ENCODE data around the gene TAS2R19.
"Not testable (repeated sequence)": the region's sequence is repeated elsewhere in the genome, so short reads cannot be mapped to it uniquely, and the experiment has no call there.

TAS2R19 gene, protein sequence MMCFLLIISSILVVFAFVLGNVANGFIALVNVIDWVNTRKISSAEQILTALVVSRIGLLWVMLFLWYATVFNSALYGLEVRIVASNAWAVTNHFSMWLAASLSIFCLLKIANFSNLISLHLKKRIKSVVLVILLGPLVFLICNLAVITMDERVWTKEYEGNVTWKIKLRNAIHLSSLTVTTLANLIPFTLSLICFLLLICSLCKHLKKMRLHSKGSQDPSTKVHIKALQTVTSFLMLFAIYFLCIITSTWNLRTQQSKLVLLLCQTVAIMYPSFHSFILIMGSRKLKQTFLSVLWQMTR

DNA sequence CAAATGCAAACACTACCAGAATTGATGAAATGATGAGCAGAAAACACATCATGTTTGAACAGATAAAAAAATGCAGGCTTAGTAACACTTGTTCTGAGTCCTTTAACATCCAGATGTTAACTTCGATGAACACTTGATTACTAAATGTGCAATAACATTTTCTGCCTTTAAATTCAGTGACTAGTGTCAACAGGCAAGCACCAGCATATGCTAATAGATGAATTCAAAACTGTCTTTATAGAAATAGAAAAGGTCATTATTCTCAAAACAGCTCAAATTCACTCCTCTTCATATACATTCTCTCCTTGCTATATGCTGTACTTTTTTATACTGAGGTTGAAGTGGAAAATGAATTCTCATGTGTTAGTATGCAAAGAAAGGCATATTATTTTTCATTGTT lies at the start of gene TAS2R19:
Gene TAS2R19, minus strand, starts transcription at position 101 of the 400 bp plus-strand sequence. Its CDS starts 49 bp downstream, at position 52.
- no peak for DNase-seq (ENCODE audit: low read depth)

DNA sequence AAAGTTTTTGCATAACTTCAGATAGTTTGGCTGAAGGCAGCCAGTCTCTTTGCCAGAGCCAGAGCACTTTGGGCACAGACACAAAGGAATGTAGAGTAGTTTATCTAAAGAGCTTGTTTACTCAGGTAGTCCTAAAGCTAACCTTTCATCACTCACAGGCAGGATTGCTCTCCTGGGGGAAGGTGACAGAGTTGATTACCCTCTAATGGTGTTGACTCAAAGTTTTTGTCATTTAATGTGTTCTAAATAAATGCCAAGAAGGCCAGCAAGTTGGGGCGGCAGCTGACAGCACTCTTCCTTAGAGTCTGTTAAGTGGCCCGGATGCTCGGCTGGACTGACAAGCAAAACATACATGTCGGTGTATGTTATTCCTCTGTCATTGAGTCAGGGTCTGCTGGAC lies 49.0 kb upstream of the TAS2R19 start:
- DNase-seq (ENCODE audit: low read depth) = no peak

DNA sequence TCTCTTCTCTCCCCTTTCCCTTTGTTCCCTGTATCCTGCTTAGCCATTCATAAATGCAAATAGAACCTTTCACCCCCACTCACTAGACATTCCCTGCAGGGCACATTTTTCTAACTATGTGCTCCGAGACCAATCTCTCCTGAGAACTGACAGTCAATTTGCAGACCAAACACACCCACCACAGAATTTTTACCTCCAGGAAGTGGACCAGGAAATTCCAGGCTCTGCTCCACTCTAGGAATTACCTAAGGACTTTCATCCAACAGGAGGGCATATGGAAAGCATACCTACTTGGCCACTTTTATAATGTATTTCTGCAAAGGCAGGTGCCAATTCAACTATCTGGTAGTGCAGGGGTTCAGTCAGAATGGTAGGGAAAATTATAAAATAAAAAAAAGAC lies 48.6 kb upstream of the TAS2R19 start:
- DNase-seq (ENCODE audit: low read depth) = no peak

DNA sequence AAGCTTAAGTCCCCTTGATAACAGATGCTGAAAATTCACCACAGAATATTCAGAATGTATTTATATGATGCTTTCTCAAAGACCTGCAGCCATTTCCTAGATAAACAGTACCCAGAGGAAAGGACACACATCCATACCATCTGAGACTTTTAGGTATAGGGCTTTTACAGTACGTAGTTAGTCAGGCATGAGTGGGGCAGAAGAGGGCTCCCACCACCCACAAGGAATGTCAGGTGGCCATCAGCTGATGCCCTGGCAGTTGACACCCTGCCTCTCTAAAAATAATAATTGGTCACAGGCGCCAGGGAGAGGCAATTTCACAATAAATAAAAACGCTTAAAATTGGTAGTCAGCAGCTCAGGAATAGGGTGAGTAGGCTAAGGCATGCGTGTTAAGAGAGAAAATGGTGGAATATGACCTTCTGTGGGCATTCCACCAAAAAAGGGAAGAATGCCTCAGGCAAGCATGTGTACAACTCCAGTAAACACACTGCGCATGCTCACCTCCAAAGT lies 47.5 kb upstream of the TAS2R19 start:
- no peak for DNase-seq (ENCODE audit: low read depth)

DNA sequence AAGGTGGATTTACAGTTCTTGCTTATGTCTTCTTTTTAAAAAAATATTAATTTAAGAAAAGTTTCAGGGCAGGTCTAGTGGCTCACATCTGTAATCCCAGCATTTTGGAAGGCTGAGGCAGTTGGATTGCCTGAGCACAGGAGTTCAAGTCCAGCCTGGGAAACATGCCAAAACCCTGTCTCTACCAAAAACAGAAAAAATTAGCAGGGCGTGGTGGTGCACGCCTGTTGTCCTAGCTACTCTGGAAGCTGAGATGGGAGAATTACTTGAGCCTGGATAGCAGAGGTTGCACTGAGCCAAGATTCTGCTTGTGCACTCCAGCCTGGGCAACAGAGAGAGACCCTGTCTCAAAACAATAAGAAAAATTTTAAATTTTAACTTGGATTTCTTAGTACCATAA lies 45.1 kb upstream of the TAS2R19 start:
- DNase-seq (ENCODE audit: low read depth) = no peak

DNA sequence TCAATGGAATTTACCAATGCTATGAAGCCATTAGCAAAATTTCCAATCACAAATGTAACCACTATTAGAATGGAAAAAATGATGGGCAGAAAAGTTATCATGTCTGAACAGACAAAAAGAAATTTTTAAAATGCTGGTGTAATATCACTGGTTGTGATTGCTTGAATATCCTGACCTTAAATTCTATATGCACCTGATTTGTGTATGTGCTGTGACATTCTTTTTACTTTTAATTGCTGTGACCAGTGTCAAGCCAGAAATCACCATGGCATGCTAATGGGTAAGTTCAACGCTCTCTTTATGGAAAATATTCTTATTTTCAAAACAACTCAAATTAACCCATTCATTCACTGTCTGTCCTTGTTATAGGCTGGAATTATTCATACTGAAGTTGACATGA lies 39.8 kb upstream of the TAS2R19 start, which contains the start of gene TAS2R46:
Gene TAS2R46, minus strand, starts transcription at position 101 of the 400 bp plus-strand sequence. Its CDS starts 0 bp downstream, at position 101.
- not testable (repeated sequence) for DNase-seq (ENCODE audit: low read depth)

DNA sequence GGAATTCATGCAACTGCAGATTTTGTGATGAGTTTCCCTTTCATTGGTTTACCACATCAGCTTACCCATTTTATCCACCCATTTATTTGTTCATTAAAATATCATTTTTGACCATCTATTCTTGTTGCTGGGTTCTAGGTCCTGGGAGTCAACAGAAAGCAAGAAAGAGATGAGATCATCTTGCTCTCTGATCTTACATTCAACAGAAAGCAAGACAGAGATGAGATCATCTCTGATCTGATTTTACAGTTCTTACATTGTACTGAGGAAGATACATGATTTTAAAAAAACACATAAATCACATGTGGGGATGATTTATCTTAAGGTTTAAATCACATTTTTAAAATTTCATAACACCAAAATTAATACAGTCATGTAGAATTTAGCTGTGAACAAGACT lies 37.4 kb upstream of the TAS2R19 start:
- no peak for DNase-seq (ENCODE audit: low read depth)

DNA sequence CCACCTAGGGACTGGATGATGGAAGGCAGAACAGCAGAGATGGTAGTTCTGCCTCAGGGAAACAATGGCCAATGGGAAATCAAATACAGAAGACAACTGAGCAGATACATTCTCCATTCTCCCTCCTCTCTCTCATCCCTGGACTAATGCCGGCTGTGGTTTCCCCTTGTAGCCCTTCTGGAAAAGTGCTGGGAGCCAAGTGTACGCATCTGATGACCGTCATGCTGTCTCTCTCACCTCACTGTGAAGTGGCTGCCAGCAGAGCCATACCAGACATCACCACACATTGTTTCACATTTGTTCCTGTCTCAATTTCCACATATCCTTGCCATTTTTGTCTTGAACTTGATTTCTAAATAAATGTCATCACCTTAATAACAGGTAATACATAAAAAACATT lies 36.6 kb upstream of the TAS2R19 start:
- DNase-seq (ENCODE audit: low read depth) = no peak

DNA sequence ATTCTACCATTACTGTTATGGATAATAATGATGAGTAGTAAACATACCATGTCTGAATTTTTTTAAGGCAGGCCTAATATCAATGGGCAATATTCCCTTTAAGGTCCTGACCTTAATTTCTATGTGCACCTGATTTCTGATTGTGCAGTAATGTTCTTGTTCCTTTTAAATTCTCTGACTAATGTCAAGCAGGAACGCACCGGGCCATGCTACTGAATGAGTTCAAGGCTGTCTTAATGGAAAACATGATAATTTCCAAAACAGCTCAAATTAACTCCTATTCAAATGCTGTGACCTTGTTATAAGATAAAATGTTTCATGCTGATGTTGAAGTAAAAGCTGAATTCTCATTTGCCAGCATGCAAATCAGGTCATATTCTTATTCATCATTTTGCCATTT lies 32.9 kb upstream of the TAS2R19 start:
- DNase-seq (ENCODE audit: low read depth) = no peak

DNA sequence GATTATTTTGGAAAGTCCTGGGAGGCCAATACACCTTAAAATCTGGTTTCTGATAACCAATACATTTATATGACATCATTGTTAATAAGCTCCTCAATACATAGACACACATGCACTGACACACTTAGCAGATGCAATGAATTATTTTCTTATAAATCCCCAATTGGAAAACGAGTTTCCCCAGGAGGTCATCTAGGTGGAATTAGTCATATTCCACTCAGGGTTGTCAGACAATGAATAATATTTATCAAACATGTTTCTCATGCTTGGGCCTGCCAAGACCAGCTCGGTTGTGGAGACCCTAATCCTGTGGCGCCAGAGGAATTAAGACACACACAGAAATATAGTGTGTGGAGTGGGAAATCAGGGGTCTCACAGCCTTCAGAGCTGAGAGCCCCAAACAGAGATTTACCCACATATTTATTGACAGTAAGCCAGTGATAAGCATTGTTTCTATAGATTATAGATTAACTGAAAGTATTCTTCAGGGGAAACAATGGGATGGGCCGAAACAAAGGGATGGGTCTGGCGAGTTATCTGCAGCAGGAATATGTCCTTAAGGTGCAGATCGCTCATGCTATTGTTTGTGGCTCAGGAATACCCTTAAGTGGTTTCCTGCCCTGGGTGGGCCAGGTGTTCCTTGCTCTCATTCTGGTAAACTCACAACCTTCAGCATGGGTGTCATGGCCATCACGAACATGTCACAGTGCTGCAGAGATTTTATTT lies 27.5 kb upstream of the TAS2R19 start:
- DNase-seq (ENCODE audit: low read depth) = not testable (repeated sequence)

DNA sequence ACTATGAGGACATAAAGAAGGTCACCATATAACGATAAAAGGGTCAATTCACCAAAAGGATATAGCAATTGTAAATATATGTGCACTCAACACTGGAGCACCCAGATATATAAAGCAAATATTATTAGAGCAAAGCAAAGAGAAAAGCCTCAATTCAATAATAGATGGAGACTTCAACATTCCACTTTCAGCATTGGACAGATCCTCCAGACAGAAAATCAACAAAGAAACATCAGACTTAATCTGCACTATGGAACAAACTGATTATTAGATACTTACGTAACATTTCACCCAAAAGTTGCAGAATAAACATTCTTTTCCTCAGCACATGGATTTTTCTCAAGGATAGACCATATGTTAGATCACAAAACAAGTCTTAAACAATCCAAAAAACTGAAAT lies 18.9 kb upstream of the TAS2R19 start:
- not testable (repeated sequence) for DNase-seq (ENCODE audit: low read depth)

DNA sequence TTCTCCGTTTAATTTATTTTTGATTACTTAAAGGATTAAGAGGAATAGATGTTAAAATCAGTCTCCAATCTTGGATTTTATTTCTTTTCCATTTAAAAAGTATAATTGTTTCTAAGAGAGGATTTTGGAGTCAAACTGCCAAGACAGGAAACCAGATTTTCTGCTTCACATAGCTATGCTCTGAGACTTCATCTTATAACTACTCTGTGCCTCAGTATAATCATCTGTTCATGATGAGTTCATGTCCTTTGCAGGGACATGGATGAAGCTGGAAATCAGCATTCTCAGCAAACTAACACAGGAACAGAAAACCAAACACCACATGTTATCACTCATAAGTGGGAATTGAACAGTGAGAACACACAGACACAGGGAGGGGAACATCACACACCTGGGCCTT lies 17.7 kb upstream of the TAS2R19 start:
- DNase-seq (ENCODE audit: low read depth) = no peak

DNA sequence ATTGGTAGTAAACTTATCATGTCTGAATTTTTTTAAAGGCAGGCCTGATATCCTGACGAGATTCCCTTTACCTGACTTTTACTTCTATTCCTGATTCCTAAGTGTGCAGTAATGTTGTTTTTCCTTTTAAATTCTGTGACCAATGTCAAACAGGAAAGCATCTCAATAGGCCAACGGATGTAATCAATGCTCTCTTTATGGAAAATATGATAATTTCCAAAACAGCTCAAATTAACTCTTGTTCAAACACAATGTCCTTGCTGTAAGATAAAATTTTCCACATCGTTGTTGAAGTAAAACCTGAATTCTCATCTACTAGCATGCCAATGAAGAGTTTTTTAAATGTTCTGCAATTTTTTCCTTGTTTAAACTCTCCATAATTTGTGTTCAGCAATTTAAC lies 16.8 kb upstream of the TAS2R19 start:
- no peak for DNase-seq (ENCODE audit: low read depth)

DNA sequence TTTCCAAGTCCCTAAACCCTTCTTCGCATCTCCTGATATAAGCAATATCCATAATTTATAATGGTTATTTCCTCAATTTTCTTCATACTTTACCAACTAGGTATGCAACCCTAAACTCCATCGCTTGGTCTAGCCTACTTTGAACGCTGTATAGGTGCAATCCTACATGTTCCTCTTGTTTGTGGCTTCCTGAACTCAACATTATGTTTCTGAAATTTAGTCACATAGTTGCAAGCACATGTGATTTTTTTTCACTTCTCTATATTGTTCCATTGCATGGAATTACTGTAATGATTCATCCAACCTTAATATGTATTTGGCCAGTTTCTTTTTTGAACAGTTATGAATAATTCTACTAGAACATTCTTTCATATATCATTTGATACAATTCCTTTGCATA lies 11.5 kb upstream of the TAS2R19 start:
- DNase-seq (ENCODE audit: low read depth) = not testable (repeated sequence)

DNA sequence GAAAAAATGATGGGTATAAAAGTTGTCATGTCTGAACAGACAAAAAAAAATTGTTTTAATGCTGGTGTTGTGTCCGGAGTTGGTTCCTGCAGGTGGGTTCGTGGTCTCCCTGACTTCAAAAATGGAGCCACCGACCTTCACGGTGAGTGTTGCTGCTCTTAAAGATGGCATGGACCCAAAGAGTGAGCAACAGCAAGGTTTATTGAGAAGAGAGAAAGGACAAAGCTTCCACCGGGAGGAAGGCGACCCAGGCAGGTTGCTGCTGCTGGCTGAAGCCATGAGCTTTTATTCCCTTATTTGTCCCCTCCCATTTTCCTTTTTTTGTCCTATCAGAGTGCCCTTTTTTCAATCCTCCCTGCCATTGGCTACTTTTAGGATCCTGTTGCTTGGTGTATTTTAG lies 8.9 kb upstream of the TAS2R19 start, which contains the start of gene TAS2R31:
Gene TAS2R31, minus strand, starts transcription at position 101 of the 400 bp plus-strand sequence. Its CDS starts 72 bp downstream, at position 29.
- no peak for DNase-seq (ENCODE audit: low read depth)

DNA sequence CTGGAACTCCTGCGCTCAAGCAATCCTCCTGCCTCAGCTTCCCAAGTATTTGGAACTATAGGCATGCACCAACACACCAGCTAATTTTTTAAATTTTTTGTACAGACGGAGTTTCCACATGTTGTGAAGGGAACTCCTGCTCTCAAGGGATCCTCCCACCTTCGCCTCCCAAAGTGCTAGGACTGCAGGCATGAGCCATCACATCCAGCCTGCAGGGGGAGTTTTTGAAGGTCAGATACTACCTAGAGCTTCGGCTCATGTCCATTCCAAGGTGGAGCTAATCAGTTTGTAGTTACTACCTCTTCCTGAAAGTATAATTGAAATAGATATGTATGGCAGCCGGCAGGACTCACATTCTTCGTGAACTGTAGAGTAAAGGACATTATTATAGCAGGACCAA lies 3.7 kb upstream of the TAS2R19 start:
- no peak for DNase-seq (ENCODE audit: low read depth)

DNA sequence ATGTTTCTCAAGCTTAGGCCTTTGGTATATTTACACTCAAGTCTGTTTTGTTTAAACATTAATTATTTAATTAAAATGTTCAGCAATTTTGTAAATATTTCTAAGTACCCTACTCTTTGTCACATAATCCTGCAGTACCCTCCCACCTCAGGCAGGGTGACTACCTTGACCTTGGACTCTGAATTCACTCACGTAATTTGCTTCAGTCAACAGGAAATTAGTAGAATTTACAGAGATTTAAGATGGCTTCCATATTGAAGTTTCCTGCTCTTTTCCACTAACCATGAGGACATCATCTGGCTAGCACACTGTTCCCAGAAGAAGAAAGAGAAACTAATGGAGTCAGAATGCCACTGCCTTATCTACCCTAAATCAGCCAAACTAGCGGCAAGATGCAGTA lies 967 bp upstream of the TAS2R19 start:
- no peak for DNase-seq (ENCODE audit: low read depth)

DNA sequence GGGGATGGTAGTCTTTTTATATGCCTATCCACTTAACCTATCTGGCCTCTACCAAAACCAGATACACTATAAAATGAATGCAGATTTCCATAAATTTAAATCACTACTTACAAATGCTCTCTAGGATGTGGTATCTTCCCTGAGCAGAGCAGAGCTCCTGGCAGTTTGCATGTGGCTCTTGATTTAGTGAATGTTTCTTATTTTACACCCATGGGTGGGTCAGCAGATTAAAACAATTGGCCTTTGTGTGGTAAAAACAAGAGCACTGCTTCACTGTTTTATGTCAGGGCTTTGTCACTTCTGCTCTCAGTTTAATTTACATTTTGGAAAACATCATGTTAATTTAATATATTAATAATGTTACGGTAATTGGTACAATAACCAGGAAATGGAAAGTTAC lies 5.5 kb downstream of the TAS2R19 start:
- no peak for DNase-seq (ENCODE audit: low read depth)

DNA sequence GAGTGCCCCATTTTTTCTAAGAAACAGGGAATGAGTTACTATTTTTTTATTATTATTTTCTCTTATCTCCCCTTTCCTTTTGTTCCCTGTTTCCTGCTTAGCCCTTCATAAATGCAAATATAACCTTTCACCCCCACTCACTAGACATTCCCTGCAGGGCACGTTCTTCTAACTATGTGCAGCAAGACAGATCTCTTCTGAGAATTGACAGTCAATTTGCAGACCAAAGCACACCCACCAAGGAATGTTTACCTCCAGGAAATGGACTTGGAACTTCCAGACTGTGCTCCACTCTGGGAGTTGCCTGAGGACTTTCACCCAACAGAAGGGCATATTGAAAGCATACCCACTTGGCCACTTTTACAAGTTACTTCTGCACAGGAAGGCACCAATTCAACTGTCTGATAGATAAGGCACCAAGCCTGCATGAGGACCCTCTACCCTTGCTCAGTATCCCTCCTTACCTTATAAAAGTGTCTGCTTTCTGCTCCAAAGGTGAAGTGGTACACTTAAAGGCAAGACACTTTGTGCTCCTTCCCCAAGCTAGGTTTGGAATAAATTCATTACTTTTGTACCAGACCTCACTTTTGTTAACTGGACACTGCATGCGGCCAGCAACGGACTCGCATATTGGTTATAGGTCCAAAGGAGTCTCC lies 6.5 kb downstream of the TAS2R19 start:
- no peak for DNase-seq (ENCODE audit: low read depth)

DNA sequence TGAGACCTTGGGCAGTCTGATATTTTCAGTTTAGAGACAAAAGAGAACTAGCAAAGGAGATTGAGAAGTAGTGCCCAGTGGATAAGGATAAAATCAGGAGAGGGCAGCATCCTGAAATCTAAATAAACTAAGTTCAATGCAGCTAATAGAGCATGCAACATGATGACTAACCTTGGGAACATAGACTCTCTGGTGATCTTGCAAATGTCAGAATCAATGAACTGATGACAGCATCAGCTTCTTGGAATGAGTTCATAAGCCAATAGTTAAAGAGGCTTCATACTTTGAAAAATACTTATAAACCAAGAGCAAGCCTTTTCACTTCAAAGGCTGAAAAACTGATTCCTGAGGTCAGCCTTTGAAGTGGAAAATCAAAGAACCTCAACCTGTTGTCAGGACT lies 8.2 kb downstream of the TAS2R19 start:
- DNase-seq (ENCODE audit: low read depth) = no peak

DNA sequence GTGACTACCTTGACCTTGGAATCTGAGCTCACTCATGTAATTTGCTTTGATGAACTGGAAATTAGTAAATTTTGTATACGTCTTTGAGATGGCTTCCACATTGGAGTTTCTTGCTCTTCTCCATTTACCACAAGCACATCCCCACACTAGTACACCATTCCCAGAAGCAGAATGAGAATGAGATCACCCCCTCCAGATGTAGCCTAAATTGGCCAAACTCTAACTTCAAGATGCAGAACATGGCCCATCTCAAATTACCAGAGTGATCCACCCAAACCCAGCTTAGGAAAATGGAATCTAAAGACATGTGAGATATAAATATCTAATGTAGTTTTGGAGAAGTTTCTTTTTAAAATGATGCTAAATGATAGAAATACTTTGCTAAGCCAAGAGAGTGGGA lies 14.8 kb downstream of the TAS2R19 start:
- no peak for DNase-seq (ENCODE audit: low read depth)

DNA sequence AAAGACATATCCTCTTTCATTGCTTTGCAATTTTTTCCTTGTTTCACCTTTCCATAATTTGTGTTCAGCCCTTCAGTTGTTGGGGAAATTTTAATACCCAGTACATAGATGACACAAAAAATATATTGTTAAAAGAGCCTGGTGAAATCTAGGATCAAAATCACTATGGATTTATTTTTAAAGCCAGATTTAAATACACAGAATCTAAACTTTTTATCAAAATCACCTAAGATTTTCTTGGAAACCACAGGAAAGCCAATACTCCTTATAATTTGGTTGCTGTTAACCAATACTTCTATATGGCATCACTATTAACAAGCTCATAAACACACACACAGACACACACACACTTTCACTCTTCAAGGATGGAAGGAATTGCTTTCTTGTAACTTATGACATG lies 24.2 kb downstream of the TAS2R19 start, which contains the start of gene TAS2R20:
Gene TAS2R20, minus strand, starts transcription at position 101 of the 400 bp plus-strand sequence. CDS start 429 bp downstream, outside the sequence.
- DNase-seq (ENCODE audit: low read depth) = no peak

DNA sequence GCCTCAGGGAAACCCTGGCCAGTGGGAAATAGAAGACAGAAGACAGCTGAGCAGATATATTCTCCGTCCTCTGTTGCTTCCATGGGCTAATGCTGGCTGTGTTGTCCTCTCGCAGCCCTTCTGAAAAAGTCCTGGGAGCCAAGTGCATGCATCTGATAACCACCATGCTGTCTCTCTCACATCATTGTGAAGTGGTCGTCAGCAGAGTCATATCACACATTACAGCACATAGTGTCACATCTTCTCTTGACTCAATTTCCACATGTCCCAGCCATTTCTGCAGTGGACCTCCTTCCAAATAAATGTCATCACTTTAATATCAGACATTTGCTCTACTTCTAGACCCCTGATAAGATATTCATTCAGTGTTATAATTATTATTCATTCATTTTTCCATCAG lies 28.1 kb downstream of the TAS2R19 start:
- no peak for DNase-seq (ENCODE audit: low read depth)
